OCI-LY1 (cell line): ENCODE data around the gene SPRR2F.

Experiments used
- H2AFZ ChIP-seq: fragments of 200-600 bp; sonication (generic), shearing (Covaris generic); 2 replicates; pipeline ENCODE4 v1.6.0; 2014; ENCODE audit warnings: antibody characterized with exemption, mild to moderate bottlenecking, low read length
- H3F3A ChIP-seq: fragments of 200-600 bp; sonication (generic), shearing (Covaris generic); 2 replicates; pipeline ENCODE4 v1.6.0; 2014; ENCODE audit warnings: mild to moderate bottlenecking, antibody characterized with exemption, low read length, moderate library complexity; ENCODE audit not compliant: insufficient read depth
- H3K27ac ChIP-seq: fragments of 200-600 bp; sonication (generic); 2 replicates; pipeline ENCODE4 v1.5.1; 2014; ENCODE audit warnings: low read length, mixed run types, mild to moderate bottlenecking, low read depth; ENCODE audit not compliant: poor library complexity, severe bottlenecking
- H3K27me3 ChIP-seq: fragments of 200-600 bp; sonication (generic); 2 replicates; pipeline ENCODE4 v1.6.0; 2014; ENCODE audit warnings: antibody characterized with exemption, mild to moderate bottlenecking, low read length, moderate library complexity; ENCODE audit not compliant: insufficient read depth
- H3K36me3 ChIP-seq: fragments of 200-600 bp; sonication (generic); 2 replicates; pipeline ENCODE4 v1.6.1; 2014; ENCODE audit warnings: mild to moderate bottlenecking, antibody characterized with exemption, low read length, moderate library complexity, mixed read lengths; ENCODE audit not compliant: insufficient read depth
- H3K4me1 ChIP-seq: fragments of 200-600 bp; sonication (generic); 2 replicates; pipeline ENCODE4 v1.5.1; 2014; ENCODE audit warnings: mild to moderate bottlenecking, low read length, moderate library complexity; ENCODE audit not compliant: insufficient read depth, severe bottlenecking
- H3K4me2 ChIP-seq: fragments of 200-600 bp; sonication (generic), shearing (Covaris generic); 2 replicates; pipeline ENCODE4 v1.6.1; 2014; ENCODE audit warnings: low read length
- H3K4me3 ChIP-seq: fragments of 200-600 bp; sonication (generic); 2 replicates; pipeline ENCODE4 v1.5.1; 2014; ENCODE audit warnings: low read length, low read depth, mild to moderate bottlenecking, mixed read lengths; ENCODE audit not compliant: poor library complexity, severe bottlenecking
- H3K79me2 ChIP-seq: fragments of 200-600 bp; shearing (Covaris generic); 2 replicates; pipeline ENCODE4 v1.6.1; 2016; ENCODE audit warnings: mixed run types, low read length, mixed read lengths; ENCODE audit not compliant: insufficient read depth
- H3K9ac ChIP-seq: fragments of 200-600 bp; sonication (generic), shearing (Covaris generic); 2 replicates; pipeline ENCODE4 v1.6.1; 2014; ENCODE audit warnings: mild to moderate bottlenecking, low read length, mixed read lengths
- H3K9me2 ChIP-seq: fragments of 200-600 bp; sonication (generic), shearing (Covaris generic); 2 replicates; pipeline ENCODE4 v1.6.1; 2014; ENCODE audit warnings: low read depth, mild to moderate bottlenecking, low read length, mixed read lengths
- H3K9me3 ChIP-seq: fragments of 200-600 bp; shearing (Covaris generic); 2 replicates; pipeline ENCODE4 v1.6.1; 2014; ENCODE audit warnings: low read length, mixed read lengths
- H4K20me1 ChIP-seq: fragments of 200-600 bp; sonication (generic), shearing (Covaris generic); 2 replicates; pipeline ENCODE4 v1.6.0; 2016; ENCODE audit warnings: mild to moderate bottlenecking, low read length; ENCODE audit not compliant: insufficient read depth
- EZH2 ChIP-seq: fragments of 200-600 bp; sonication (generic), shearing (Covaris generic); IDR thresholded peaks from 2 replicates; pipeline ENCODE4 v1.8.0; 2017; ENCODE audit warnings: borderline replicate concordance, mixed run types, mild to moderate bottlenecking, antibody characterized with exemption, low read length, moderate library complexity, mixed read lengths
- TF ChIP-seq, protein P1 (sequence below): fragments of 200-600 bp; sonication (generic), shearing (Covaris generic); IDR thresholded peaks from 2 replicates; pipeline ENCODE4 v1.5.1; 2017; ENCODE audit warnings: mild to moderate bottlenecking, antibody characterized with exemption, low read length, moderate library complexity, mixed read lengths

SPRR2F gene

DNA sequence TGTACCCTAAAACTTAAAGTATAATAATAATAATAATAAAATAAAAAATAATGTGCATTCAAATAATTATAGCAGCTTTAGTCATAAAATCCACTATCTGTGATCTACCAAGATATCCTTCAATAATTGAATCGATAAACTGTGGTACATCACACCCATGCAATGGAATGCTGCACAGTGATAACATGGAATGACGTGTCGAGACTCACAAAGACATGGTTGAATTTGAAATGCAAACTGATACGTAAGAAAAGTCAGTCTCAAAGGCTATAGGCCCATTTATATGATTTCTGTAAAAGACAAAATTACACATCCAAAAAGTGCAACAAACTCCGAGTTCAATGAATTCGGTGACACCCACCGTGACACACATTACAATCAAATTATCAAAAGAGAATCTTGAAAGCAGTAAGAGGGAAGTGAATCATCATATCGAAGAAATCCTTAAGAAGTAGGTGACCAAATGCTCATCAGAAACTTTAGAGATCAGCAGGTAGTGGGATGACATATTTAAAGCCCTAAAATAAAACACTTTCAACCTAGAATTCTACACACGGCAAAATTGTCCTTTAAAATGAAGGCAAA lies 13.8 kb downstream of the SPRR2F start:
- TF ChIP-seq, protein P1, sequence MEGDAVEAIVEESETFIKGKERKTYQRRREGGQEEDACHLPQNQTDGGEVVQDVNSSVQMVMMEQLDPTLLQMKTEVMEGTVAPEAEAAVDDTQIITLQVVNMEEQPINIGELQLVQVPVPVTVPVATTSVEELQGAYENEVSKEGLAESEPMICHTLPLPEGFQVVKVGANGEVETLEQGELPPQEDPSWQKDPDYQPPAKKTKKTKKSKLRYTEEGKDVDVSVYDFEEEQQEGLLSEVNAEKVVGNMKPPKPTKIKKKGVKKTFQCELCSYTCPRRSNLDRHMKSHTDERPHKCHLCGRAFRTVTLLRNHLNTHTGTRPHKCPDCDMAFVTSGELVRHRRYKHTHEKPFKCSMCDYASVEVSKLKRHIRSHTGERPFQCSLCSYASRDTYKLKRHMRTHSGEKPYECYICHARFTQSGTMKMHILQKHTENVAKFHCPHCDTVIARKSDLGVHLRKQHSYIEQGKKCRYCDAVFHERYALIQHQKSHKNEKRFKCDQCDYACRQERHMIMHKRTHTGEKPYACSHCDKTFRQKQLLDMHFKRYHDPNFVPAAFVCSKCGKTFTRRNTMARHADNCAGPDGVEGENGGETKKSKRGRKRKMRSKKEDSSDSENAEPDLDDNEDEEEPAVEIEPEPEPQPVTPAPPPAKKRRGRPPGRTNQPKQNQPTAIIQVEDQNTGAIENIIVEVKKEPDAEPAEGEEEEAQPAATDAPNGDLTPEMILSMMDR: no peak
- no peak for TF ChIP-seq EZH2
- no peaks in the 10 kb centered on the region for H3K9me2 ChIP-seq
- no peak overlapping the region for H2AFZ ChIP-seq
- no peaks in the 10 kb centered on the region for H3K36me3 ChIP-seq
- no peak overlapping the region for H3K27ac ChIP-seq
- no peak overlapping the region for H3K9ac ChIP-seq
- no peaks in the 10 kb centered on the region for H3K9me3 ChIP-seq
- no peak overlapping the region for H3K4me2 ChIP-seq
- H3K79me2 ChIP-seq: no peaks in the 10 kb centered on the region
- no peak overlapping the region for H3K4me3 ChIP-seq
- no peaks in the 10 kb centered on the region for H4K20me1 ChIP-seq
- no peaks in the 10 kb centered on the region for H3F3A ChIP-seq
- H3K27me3 ChIP-seq: no peaks in the 10 kb centered on the region
- no peaks in the 10 kb centered on the region for H3K4me1 ChIP-seq

- H3K27me3 ChIP-seq: no peaks in the 10 kb centered on the region
- H3K27ac ChIP-seq: no peak overlapping the region
- H3K9me2 ChIP-seq: no peaks in the 10 kb centered on the region
- no peaks in the 10 kb centered on the region for H3K79me2 ChIP-seq
- no peak overlapping the region for H3K9ac ChIP-seq
- no peaks in the 10 kb centered on the region for H3K9me3 ChIP-seq
- no peak overlapping the region for H3K4me3 ChIP-seq
- H2AFZ ChIP-seq: no peak overlapping the region
- no peak overlapping the region for H3K4me2 ChIP-seq
- TF ChIP-seq, protein P1: no peak
- no peaks in the 10 kb centered on the region for H3K36me3 ChIP-seq
- H3K4me1 ChIP-seq: no peaks in the 10 kb centered on the region
- H4K20me1 ChIP-seq: no peaks in the 10 kb centered on the region
- H3F3A ChIP-seq: no peaks in the 10 kb centered on the region
Observed at GRCh38 chr1:153095764-153096163, 17.6 kb downstream of the SPRR2F start.

DNA sequence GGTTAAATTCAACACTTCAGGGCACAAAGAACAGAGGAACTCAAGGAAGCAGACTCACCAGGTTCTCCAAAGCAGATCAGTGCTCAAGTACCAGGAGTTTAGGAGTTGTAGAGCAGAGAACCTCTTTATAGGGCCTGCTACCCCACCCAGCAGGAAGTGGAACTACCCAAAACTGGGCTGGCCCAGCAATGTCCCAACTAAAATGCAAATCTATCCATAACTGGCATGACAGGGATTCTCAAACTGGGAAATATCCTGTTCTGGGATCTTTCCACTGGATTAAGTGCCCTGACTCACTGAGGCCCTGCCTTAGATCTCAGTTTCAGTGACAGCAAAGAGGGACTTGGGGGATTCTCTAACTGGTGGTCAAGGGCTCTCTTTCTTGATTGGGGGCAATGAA lies 18.9 kb downstream of the SPRR2F start, which contains the start of gene SPRR2E:
Gene SPRR2E, minus strand, starts transcription at position 101 of the 400 bp plus-strand sequence. CDS start 775 bp downstream, outside the sequence.
- H3K9me2 ChIP-seq: no peaks in the 10 kb centered on the region
- H3K4me3 ChIP-seq: no peak within 1 kb of the TSS
- H3F3A ChIP-seq: no peaks in the 10 kb centered on the region
- TF ChIP-seq, protein P1: no peak
- TF ChIP-seq EZH2: no peak
- H3K4me1 ChIP-seq: no peaks in the 10 kb centered on the region
- H3K9me3 ChIP-seq: no peaks in the 10 kb centered on the region
- no peak within 1 kb of the TSS for H3K27ac ChIP-seq
- H2AFZ ChIP-seq: no peak within 1 kb of the TSS
- no peaks in the 10 kb centered on the region for H3K36me3 ChIP-seq
- H3K4me2 ChIP-seq: no peak within 1 kb of the TSS
- H3K27me3 ChIP-seq: no peaks in the 10 kb centered on the region
- H3K9ac ChIP-seq: no peak within 1 kb of the TSS
- H4K20me1 ChIP-seq: no peaks in the 10 kb centered on the region
- H3K79me2 ChIP-seq: no peaks in the 10 kb centered on the region
